SKM-1 (cell line): ENCODE results near the gene CMSS1.

Source experiments
- DNase-seq: peaks from one replicate; lab custom pipeline; 2025; ENCODE audit not compliant: unreplicated experiment; lab: John Stamatoyannopoulos, UW

CMSS1 gene

GRCh38 chr3:100158918-100159330, 341.3 kb downstream of the CMSS1 start:
- no peak for DNase-seq

DNA sequence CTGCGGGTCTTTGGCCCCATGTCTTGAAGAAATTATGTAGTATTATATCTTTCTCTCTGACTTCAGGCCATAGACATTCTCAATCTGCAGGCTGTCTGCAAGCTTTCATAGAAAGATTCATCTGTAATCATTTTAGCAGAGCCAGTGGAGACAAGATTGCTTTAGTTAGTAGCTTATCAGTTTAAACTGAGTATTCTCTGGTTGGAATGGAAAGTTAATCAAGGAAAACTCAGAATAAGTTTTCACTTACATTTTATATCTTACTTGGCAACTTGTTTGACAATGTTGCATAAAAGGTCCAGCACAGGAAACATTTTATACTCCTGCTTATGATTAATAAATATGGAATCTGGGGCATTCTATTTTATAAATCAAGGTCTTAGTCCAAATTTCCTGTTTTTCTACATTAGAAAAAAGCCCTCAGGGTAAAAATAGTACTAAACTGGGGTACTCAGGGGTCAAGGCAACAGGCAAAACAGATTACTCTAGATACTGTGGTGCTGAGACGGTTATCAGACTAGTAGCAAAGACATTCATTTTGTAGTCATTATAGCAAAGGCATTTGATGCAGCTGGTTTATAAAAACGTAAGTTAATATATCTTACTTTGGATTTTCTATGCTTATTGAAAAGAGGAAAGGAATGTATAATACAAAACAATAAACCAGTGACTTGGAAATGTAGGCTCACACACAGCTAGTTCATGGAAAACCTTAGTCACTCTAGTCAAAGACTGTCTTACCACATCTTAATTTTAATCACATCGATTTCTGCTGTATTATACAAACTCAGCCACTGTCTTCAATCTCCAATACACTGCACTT, 341.9 kb downstream of the CMSS1 start:
- DNase-seq = no peak

GRCh38 chr3:100160521-100160920, 342.9 kb downstream of the CMSS1 start:
- DNase-seq = no peak

DNA sequence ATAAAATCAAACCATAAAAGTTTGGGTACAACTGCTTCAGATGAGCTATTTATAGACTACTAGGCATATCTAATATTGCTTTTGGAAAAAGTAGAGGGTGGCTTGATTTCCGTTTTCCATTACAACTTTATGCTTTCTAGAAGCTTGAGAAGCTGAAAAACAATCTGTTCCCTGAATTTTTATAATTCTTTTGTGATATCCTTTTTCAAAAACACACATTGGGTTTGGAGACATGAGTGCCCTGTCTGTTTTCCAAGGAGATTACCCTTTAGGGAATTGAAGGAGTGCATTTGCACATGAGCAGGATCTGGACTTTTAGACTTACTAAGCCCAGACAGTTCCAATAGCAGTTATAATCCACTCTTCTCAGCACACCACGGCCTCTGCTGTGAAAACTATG, 346.1 kb downstream of the CMSS1 start:
- DNase-seq = no peak

DNA sequence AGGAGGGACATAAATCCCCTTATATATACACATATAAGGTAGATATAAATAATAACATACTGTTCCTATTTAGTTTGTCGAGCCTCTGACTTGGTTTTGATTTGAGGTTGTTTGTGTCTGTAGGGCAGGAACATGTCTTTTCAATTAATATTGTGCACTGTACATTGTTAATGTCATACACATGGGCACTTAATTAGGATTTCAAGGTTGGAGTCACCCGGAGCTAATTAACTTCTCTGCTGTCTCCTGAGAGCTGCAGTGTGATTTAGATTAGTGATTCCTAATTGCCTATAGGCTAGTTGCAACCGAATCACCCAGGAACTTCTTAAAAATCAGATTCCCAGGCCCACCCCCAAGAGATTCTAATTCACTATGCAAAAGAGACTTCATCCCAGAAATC, 347.1 kb downstream of the CMSS1 start:
- no peak for DNase-seq

DNA sequence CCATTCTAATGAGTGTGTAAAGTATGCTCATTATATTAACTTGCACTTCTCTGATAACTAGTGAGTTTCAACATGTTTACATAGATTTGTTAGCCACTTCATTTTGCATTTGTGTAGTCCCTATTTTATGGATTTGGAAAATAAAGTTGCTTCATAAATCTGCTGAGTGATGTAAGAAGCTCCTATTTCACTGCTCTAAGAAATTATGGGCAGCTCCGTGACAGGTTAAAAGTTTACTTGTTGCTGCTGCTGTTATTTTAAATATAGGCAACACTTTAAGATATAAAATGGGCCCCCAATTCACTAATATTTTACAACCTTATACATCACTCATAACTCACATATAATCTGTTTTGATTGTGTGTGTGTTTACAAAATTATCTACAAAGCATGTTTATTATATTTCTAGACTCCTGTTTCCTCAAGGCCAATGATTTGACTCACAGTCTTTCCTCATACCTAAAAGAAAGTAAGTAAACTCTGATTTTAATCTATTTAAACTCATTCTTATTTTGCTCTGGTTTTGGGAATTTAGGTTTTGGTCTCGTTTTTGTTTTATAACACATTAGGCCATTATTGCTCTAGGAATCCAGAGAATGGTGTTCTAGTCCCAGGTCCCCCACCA, 348.4 kb downstream of the CMSS1 start:
- no peak for DNase-seq

- DNase-seq = no peak
Observed at GRCh38 chr3:100169201-100169920, 351.7 kb downstream of the CMSS1 start.

GRCh38 chr3:100170486-100170885, 352.8 kb downstream of the CMSS1 start:
- DNase-seq = no peak

- DNase-seq = no peak
Observed at GRCh38 chr3:100171211-100171914, 353.7 kb downstream of the CMSS1 start.

DNA sequence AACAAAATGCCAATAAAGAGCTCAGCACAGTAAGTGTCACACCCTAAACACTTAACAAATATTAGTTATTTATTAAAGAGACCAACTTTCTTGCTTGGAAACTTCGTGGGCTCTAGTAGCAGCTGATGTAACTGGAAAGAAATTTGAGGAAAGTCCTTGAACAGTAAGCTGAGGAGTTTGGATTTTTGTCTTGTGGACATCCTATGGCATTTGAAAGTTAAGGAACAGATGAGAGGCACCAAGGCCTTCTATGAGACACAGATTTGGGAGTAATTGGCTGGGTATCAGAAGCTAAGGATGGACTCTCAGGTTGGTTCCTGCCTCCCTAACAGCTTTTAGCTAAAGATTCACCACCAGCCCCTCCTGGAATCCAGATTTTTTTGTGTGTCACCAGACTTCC, 356.3 kb downstream of the CMSS1 start:
- no peak for DNase-seq

DNA sequence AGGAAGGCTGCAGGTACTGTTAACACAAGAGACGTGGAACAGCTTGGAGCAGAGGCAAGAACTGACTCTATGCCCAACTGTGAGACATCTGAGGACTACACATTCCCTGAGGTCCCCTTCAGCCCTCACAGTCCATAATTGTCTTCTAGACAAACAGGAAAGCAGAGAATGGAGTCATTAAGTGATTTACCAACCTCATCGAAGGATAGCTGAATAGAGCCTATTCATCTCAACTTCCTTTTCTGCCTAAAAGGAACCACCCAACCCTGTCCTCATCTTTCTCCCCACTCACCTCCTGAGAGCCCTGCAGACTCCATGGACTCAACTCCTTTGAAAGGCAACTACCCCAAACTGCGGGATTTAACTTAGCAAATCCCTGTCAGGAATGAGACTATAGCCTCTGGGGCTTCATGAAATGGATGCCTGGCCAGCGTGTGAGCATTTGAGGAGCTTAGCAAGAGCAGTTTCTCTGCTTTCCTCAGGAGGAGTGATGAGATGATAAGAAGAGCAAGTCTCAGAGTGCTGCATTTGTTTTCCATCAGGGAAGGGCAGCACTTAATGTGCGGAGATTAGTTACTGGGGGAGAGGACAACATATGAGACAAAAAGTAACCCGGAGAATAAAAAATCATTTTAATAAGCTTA, 358.1 kb downstream of the CMSS1 start:
- no peak for DNase-seq

DNA sequence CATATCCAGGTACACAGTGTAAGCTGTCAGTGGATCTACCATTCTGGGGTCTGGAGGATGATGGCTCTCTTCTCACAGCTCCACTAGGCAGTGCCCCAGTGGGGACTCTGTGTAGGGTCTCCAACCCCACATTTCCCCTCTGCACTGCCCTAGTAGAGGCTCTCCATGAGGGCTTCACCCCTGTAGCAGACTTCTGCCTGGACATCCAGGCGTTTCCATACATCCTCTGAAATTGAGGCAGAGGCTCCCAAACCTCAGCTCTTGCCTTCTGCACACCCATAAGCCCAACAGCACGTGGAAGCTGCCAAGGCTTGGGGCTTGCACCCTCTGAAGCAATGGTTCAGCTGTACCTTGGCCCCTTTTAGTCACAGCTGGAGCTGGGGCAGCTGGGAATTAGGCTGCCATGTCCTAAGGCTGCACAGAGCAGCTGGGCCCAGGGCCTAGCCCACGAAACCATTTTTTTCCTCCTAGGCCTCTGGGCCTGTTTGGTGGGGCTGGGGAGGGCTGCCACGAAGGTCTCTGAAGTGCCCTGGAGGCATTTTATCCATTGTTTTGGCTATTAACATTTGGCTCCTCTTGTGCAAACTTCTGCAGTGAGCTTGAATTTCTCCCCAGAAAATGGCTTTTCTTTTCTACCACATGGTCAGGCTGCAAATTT, 362.2 kb downstream of the CMSS1 start:
- DNase-seq = no peak

GRCh38 chr3:100183608-100184125, 366.0 kb downstream of the CMSS1 start:
- no peak for DNase-seq

GRCh38 chr3:100184948-100185570, 367.4 kb downstream of the CMSS1 start:
- no peak for DNase-seq

GRCh38 chr3:100185847-100186246, 368.2 kb downstream of the CMSS1 start:
- no peak for DNase-seq

- no peak for DNase-seq
Observed at GRCh38 chr3:100189444-100189964, 371.8 kb downstream of the CMSS1 start.

- DNase-seq = no peak
Observed at GRCh38 chr3:100195375-100195774, 377.7 kb downstream of the CMSS1 start.

DNA sequence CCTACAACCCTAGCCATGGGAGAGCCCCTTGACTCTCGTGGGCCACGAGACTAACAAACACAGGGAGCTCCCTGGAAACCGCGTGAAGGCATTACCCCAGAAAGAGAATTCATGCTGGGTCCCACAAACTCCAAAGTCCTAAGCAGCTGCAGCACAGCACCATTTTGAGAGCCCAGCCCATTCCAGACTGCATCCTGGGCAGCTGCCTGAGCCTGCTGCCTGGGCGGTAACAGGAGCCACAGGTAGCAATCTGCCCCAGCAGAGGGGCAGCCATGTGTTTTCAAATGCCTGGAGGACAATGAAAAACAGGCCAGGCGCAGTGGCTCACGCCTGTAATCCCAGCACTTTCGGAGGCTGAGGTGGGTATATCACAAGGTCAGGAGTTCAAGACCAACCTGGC, 380.2 kb downstream of the CMSS1 start:
- no peak for DNase-seq

GRCh38 chr3:100198579-100199269, 381.1 kb downstream of the CMSS1 start:
- DNase-seq = no peak
